ENCODE results near the gene SBK1.

DNA sequence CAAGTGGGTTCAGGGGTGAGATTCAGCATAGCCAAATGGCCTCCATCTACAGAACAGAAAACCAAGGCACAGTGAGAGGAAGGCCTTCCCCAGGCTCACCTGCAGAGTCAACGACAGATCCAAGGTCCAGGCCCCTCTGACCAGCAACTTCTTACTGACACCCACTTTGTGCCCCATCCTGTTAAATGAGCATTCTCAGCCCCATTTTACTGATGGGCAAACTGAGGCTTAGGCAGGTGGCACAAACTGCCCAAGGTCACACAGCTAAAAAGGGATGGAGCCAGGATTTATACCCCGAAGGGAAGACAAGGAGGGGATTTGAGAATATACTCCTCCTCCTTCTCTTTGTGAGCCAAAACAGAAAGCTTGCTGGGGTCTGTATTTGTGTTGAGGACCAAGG, 9.3 kb downstream of the SBK1 start:
- TF ChIP-seq EZH2 (IDR thresholded peaks at IDR 0.05; ENCODE audit: insufficient read depth, poor library complexity, severe bottlenecking) (no peak), EZH2phosphoT487 (IDR thresholded peaks at IDR 0.05; ENCODE audit: insufficient read depth, low read depth) (no peak)
